ENCODE data around the gene SLC27A6. TPM values are rescaled to one million over a fixed set of nuclear protein-coding genes. Genes with fewer than 3 reads are reported as not detected.

Gene SLC27A6, protein sequence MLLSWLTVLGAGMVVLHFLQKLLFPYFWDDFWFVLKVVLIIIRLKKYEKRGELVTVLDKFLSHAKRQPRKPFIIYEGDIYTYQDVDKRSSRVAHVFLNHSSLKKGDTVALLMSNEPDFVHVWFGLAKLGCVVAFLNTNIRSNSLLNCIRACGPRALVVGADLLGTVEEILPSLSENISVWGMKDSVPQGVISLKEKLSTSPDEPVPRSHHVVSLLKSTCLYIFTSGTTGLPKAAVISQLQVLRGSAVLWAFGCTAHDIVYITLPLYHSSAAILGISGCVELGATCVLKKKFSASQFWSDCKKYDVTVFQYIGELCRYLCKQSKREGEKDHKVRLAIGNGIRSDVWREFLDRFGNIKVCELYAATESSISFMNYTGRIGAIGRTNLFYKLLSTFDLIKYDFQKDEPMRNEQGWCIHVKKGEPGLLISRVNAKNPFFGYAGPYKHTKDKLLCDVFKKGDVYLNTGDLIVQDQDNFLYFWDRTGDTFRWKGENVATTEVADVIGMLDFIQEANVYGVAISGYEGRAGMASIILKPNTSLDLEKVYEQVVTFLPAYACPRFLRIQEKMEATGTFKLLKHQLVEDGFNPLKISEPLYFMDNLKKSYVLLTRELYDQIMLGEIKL
- not detected for total RNA-seq

DNA sequence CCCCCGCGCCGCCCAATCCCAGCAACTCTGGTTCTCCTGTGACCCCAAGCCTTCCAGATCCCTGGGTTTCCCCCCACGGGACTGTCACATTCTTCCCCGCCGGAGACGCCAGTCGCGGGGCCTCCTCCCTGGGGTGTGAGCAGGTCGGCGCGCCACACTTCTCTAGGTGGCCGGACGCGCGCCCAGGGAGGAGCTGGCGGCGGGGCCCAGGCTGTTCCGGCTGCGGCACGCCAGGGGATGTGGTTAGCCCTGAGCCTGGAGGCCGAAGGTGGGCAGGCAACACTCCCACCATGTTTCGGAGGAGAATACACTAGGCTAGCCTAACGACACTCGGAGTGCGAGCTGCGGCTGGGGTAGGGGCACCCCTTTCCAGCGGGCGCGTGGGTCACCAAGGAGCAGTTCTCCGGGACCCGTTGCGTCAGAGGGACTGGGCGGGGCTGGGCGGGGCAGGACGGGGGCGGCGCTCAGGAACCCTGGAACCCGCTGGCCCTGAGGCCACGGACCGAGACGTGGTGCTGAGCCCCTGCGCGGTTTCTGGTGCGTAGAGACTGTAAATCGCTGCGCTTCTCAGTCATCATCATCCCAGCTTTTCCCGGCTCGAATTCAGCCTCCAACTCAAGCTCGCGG, at the start of gene SLC27A6:
SLC27A6 (plus strand) TSS at position 478 of the 627 bp plus-strand sequence. CDS start 650 bp downstream, outside the sequence.
- peak in 1 of 3 donors; percentile 41 for DNase-seq
- Histone ChIP-seq H3K36me3 (no peaks in the 10 kb centered on the region), H3K27ac (no peak within 1 kb of the TSS), H3K4me1 (no peaks in the 10 kb centered on the region), H3K27me3 (no peaks in the 10 kb centered on the region), H3K4me3 (peak within 1 kb of the TSS in 3 of 4 donors; percentile 3 to 38 (median 34)), H3K9me3 (no peaks in the 10 kb centered on the region)
- TF ChIP-seq POLR2A (IDR thresholded peaks at IDR 0.05) = no peak
- TF ChIP-seq, protein P1, sequence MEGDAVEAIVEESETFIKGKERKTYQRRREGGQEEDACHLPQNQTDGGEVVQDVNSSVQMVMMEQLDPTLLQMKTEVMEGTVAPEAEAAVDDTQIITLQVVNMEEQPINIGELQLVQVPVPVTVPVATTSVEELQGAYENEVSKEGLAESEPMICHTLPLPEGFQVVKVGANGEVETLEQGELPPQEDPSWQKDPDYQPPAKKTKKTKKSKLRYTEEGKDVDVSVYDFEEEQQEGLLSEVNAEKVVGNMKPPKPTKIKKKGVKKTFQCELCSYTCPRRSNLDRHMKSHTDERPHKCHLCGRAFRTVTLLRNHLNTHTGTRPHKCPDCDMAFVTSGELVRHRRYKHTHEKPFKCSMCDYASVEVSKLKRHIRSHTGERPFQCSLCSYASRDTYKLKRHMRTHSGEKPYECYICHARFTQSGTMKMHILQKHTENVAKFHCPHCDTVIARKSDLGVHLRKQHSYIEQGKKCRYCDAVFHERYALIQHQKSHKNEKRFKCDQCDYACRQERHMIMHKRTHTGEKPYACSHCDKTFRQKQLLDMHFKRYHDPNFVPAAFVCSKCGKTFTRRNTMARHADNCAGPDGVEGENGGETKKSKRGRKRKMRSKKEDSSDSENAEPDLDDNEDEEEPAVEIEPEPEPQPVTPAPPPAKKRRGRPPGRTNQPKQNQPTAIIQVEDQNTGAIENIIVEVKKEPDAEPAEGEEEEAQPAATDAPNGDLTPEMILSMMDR (IDR thresholded peaks at IDR 0.05) = no peak

DNA sequence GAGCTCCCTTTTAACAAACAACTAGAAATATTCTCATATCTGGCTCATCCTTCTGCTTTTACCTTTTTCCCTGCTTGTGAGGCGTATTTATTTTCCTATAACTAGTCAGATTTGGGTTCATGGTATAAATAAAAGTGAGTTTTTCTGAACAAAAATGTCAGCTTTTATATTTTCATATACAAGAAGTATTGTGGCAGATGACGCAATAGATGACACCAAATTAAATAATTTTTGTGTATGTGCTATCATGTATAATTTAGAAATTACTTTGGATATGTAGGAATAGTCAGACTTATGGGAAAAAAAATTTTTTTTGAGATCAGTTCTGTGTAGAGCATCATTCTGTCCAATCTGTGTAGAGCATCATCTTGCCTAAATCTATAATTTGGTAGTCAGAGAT, 45.7 kb upstream of the SLC27A6 start:
- Histone ChIP-seq H3K4me1 (no peaks in the 10 kb centered on the region), H3K27ac (no peak overlapping the region), H3K9me3 (no peaks in the 10 kb centered on the region), H3K36me3 (no peaks in the 10 kb centered on the region), H3K27me3 (no peaks in the 10 kb centered on the region), H3K4me3 (no peak overlapping the region)
- TF ChIP-seq, protein P1 (IDR thresholded peaks at IDR 0.05) = no peak
- no peak for TF ChIP-seq POLR2A (IDR thresholded peaks at IDR 0.05)
- no peak for DNase-seq

DNA sequence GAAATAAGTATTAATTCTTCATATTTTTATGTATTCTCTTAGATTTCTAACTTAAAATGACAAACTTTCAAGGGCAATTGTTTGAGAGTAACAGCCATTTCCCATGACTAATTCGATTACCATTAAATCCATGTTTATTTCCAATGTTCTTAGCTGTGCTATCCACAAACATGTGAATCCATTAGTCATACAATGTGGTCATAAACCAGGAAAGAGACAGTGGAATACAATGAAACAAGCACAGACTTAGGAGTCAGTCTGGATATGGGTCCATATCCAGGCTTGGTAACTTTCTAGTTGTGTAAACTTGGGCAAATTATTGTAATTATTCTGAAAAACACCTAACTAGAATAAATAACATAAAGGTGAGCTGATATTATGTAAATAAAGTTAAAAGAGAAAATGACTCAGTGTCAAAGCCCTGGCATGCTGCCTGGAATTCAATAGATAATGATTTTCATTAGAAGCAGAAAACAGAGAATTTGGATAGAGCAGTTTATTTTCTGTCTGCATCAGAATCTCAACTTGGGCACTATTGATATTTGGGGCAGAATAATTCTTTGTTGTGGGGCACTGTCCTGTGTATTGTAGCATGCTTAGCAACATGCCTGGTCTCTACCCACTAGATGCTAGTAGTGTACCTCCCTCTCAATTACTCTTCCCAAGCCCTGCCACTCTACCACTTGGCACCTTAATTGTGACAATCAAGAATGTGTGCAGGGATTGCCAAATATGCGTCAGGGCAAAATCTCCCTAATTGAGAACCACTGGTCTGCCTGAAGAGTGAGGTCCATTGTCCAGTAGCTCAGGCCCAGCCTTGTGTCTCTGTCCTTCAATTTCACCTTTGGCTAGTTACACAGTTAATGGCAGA, 44.7 kb upstream of the SLC27A6 start:
- Histone ChIP-seq H3K9me3 (no peaks in the 10 kb centered on the region), H3K4me3 (no peak overlapping the region), H3K36me3 (no peaks in the 10 kb centered on the region), H3K27me3 (no peaks in the 10 kb centered on the region), H3K27ac (no peak overlapping the region), H3K4me1 (no peaks in the 10 kb centered on the region)
- no peak for TF ChIP-seq POLR2A (IDR thresholded peaks at IDR 0.05)
- TF ChIP-seq, protein P1 (IDR thresholded peaks at IDR 0.05) = no peak
- no peak for DNase-seq

DNA sequence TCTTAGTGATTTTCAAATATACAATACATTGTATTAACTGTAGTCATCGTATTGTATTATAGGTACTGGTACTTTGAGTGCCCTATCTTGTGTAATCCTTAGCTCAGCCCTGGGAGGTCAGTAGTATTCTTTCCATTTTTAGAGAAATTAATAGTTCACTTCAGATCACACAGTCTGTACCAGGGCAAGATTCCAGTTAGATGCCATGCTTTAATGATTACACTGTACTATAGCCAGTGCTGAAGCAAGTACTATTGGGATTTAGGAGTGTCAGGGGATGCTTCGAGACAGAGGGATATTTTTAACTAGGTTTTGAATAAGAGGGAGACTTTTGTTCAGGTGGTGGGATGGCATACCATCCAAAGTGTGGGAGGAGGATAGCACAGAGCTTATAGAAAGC, 41.0 kb upstream of the SLC27A6 start:
- H3K36me3 ChIP-seq = no peaks in the 10 kb centered on the region
- no peak for TF ChIP-seq POLR2A (IDR thresholded peaks at IDR 0.05)
- TF ChIP-seq, protein P1 (IDR thresholded peaks at IDR 0.05) = no peak
- no peaks in the 10 kb centered on the region for H3K27me3 ChIP-seq
- H3K27ac ChIP-seq = no peak overlapping the region
- no peak overlapping the region for H3K4me3 ChIP-seq
- no peaks in the 10 kb centered on the region for H3K4me1 ChIP-seq
- H3K9me3 ChIP-seq = no peaks in the 10 kb centered on the region
- DNase-seq = no peak

DNA sequence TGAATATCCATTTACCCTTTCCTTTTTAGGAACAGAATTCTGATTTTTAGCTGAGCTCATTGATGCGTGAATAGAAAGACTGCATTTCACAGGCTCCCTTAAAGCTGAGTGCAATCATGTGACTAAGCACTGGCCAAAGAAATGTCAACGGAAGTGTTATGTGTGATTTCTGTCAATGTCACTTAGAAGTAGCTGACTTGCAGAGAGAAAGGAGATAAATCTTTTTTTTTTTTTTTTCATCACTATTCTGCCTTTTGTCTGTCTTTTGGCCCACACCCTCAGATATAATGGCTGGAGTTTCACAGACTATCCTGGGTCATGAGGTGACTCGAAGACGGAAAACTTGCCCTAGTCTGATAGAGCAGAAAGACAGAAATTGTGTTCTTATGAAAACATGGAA, 39.3 kb upstream of the SLC27A6 start:
- no peaks in the 10 kb centered on the region for H3K9me3 ChIP-seq
- H3K27me3 ChIP-seq = no peaks in the 10 kb centered on the region
- no peak for DNase-seq
- TF ChIP-seq, protein P1 (IDR thresholded peaks at IDR 0.05) = no peak
- no peak for TF ChIP-seq POLR2A (IDR thresholded peaks at IDR 0.05)
- H3K4me3 ChIP-seq = no peak overlapping the region
- no peaks in the 10 kb centered on the region for H3K36me3 ChIP-seq
- H3K4me1 ChIP-seq = no peaks in the 10 kb centered on the region
- no peak overlapping the region for H3K27ac ChIP-seq

Data from Peyer's patch (tissue), 4 donors.